K562 (cell line): Measurements from ENCODE around the gene TRIM69. TPM values are rescaled to one million over a fixed set of nuclear protein-coding genes. Genes with fewer than 3 reads are reported as not detected.

Experiments
- ARID2 ChIP-seq: fragments of 450-650 bp; IDR thresholded peaks from 2 replicates; pipeline ENCODE4 v1.6.1; 2017; ENCODE audit warnings: antibody characterized with exemption, mild to moderate bottlenecking
- ATF1 ChIP-seq, 2 experiments: fragments of 450-650 bp in 1 of 2; IDR thresholded peaks; 2 replicates each; pipeline ENCODE4 v1.6.1; 2016; ENCODE audit warnings: missing compliant biosample characterization in 1 of 2, missing genetic modification characterization in 1 of 2
- ATF3 ChIP-seq, 2 experiments: fragments of 450-650 bp in 1 of 2; sonication (generic) in 1 of 2; formaldehyde crosslinking in 1 of 2; IDR thresholded peaks in 1 of 2; conservative IDR thresholded peaks in 1 of 2; 2 replicates each; pipeline versions ENCODE4 v1.6.1 to v1.8.1; 2016 to 2023; ENCODE audit warnings: mild to moderate bottlenecking in 2 of 2, moderate library complexity in 2 of 2, inconsistent platforms in 1 of 2, missing genetic modification reagents in 1 of 2
- ATF7 ChIP-seq: fragments of 450-650 bp; IDR thresholded peaks from 2 replicates; pipeline ENCODE4 v1.7.1; 2014; ENCODE audit warnings: mild to moderate bottlenecking, moderate library complexity
- CBFA2T3 ChIP-seq: fragments of 450-650 bp; IDR thresholded peaks from 2 replicates; pipeline ENCODE4 v1.6.1; 2017
- CREM ChIP-seq: IDR thresholded peaks from 2 replicates; pipeline ENCODE4 v1.6.1; 2014; ENCODE audit warnings: antibody characterized with exemption, low read depth
- CXXC5 ChIP-seq: fragments of 250-450 bp; sonication (Bioruptor Pico); IDR thresholded peaks from 2 replicates; pipeline ENCODE4 v1.8.0; 2022; ENCODE audit warnings: inconsistent platforms, mild to moderate bottlenecking, moderate library complexity
- DPF2 ChIP-seq: fragments of 450-650 bp; IDR thresholded peaks from 2 replicates; pipeline ENCODE4 v1.6.1; 2016
- EP300 ChIP-seq: IDR thresholded peaks from 2 replicates; pipeline ENCODE4 v1.6.1; 2012; ENCODE audit warnings: low read length, improper control_type of control experiment
- ESRRA ChIP-seq: fragments of 450-650 bp; IDR thresholded peaks from 2 replicates; pipeline ENCODE4 v1.6.1; 2014; ENCODE audit warnings: low read depth, mild to moderate bottlenecking, moderate library complexity, borderline replicate concordance
- GATA2 ChIP-seq: sonication (generic); formaldehyde crosslinking; IDR thresholded peaks from 2 replicates; pipeline ENCODE4 v1.4.0; 2020; ENCODE audit warnings: mild to moderate bottlenecking, missing genetic modification reagents
- HDAC1 ChIP-seq, 2 experiments: fragments of 450-650 bp; IDR thresholded peaks; 2 replicates each; pipeline ENCODE4 v1.6.1; 2016 to 2017; ENCODE audit warnings: inconsistent platforms in 1 of 2, mild to moderate bottlenecking in 1 of 2, moderate library complexity in 1 of 2
- HDAC2 ChIP-seq: fragments of 450-650 bp; IDR thresholded peaks from 2 replicates; pipeline ENCODE4 v1.6.1; 2016; ENCODE audit warnings: mild to moderate bottlenecking
- KDM1A ChIP-seq, 2 experiments: fragments of 450-650 bp; IDR thresholded peaks; 2 replicates each; pipeline ENCODE4 v1.6.1; 2016; ENCODE audit warnings: mild to moderate bottlenecking in 2 of 2
- KLF16 ChIP-seq: IDR thresholded peaks from 2 replicates; pipeline ENCODE4 v1.6.1; 2016; ENCODE audit warnings: antibody characterized with exemption
- LEF1 ChIP-seq: fragments of 450-650 bp; IDR thresholded peaks from 2 replicates; pipeline ENCODE4 v1.6.1; 2016; ENCODE audit warnings: mild to moderate bottlenecking
- MAFF ChIP-seq: IDR thresholded peaks from 2 replicates; pipeline ENCODE4 v1.6.1; 2012; ENCODE audit warnings: low read length, improper control_type of control experiment
- MECOM ChIP-seq: fragments of 250-450 bp; sonication (Bioruptor Pico); IDR thresholded peaks from 2 replicates; pipeline ENCODE4 v1.8.0; 2022; ENCODE audit warnings: inconsistent platforms
- MEIS2 ChIP-seq: fragments of 450-650 bp; IDR thresholded peaks from 2 replicates; pipeline ENCODE4 v1.6.1; 2014; ENCODE audit warnings: mild to moderate bottlenecking; ENCODE audit not compliant: partially characterized antibody
- NFIC ChIP-seq: fragments of 450-650 bp; IDR thresholded peaks from 2 replicates; pipeline ENCODE4 v1.6.1; 2017; ENCODE audit warnings: mild to moderate bottlenecking, inconsistent platforms
- NR2C2 ChIP-seq, 2 experiments: fragments of 200-800 bp in 1 of 2; sonication (Bioruptor generic) in 1 of 2; sonication (generic) in 1 of 2; formaldehyde crosslinking in 1 of 2; IDR thresholded peaks; 2 replicates each; pipeline versions ENCODE4 v1.6.1 to v1.8.0; 2016 to 2022; ENCODE audit warnings: mild to moderate bottlenecking in 1 of 2, missing compliant biosample characterization in 1 of 2, missing genetic modification characterization in 1 of 2, missing genetic modification reagents in 1 of 2
- PKNOX1 ChIP-seq: fragments of 450-650 bp; IDR thresholded peaks from 2 replicates; pipeline ENCODE4 v1.6.1; 2016
- PML ChIP-seq: IDR thresholded peaks from 2 replicates; pipeline ENCODE4 v1.6.1; 2012; ENCODE audit warnings: low read length, inconsistent platforms
- SRSF1 ChIP-seq: fragments of 200-400 bp; formaldehyde crosslinking; IDR thresholded peaks from 2 replicates; pipeline ENCODE4 v1.6.1; 2017; ENCODE audit warnings: mild to moderate bottlenecking, low read depth, low read length, moderate library complexity
- SRSF7 ChIP-seq: fragments of 200-400 bp; formaldehyde crosslinking; optimal IDR thresholded peaks from 2 replicates; pipeline ENCODE3; 2017; ENCODE audit warnings: mild to moderate bottlenecking, low read depth, low read length
- STAT5A ChIP-seq: IDR thresholded peaks from 2 replicates; pipeline ENCODE4 v1.6.1; 2012; ENCODE audit warnings: low read length, inconsistent platforms, borderline replicate concordance
- TAL1 ChIP-seq: fragments of 450-650 bp; IDR thresholded peaks from 2 replicates; pipeline ENCODE4 v1.6.1; 2016; ENCODE audit warnings: mild to moderate bottlenecking
- TRIM24 ChIP-seq, 2 experiments: fragments of 450-650 bp; IDR thresholded peaks; 2 replicates each; pipeline ENCODE4 v1.6.1; 2016
- XRCC3 ChIP-seq: fragments of 450-650 bp; IDR thresholded peaks from 2 replicates; pipeline ENCODE4 v1.6.1; 2017; ENCODE audit warnings: mild to moderate bottlenecking, moderate library complexity
- ZNF143 ChIP-seq: sonication (generic); formaldehyde crosslinking; IDR thresholded peaks from 2 replicates; pipeline ENCODE4 v1.9.0; 2022; ENCODE audit warnings: mild to moderate bottlenecking, missing genetic modification reagents
- ZNF655 ChIP-seq: fragments of 250-450 bp; sonication (Bioruptor Pico); IDR thresholded peaks from 2 replicates; pipeline ENCODE4 v1.5.0; 2021
- polyA plus RNA-seq, 8 experiments: library from polyadenylated mRNA; depleted of rRNA in 4 of 8; stranded (reverse) in 5 of 8; unstranded in 3 of 8; fragments of >200 nt; fragmentation: Nextera tagmentation in 2 of 8; fragmentation: Illumina TruSeq in 1 of 8; extraction: Ambion mirVana in 2 of 8; extraction: Trizol in 1 of 8; gene quantifications; 2 replicates each; pipeline versions ENCODE4 v1.2.1 to v1.2.3, GENCODE V29; 2011 to 2014; ENCODE audit warnings: inconsistent platforms in 1 of 8, missing spikeins in 1 of 8
- total RNA-seq, 7 experiments: library from RNA; depleted of rRNA in 6 of 7; stranded (reverse); fragments of >200 nt in 6 of 7; fragmentation: Illumina TruSeq in 2 of 7; extraction: Trizol in 2 of 7; gene quantifications; 2 replicates each; pipeline versions ENCODE4 v1.2.1 to v1.2.3, GENCODE V29; 2011 to 2021; ENCODE audit warnings: low replicate concordance in 1 of 7

Gene TRIM69
- total and polyA plus RNA-seq, 9 of the 15 experiments (the other 6 are each of a cell fraction or from before 2014, with no cell fraction given), result 1.0 to 4.3 (median 2.3) TPM

- peak; percentile 70; the same call in 1 of the 2 replicates for TF ChIP-seq STAT5A
- TF ChIP-seq MAFF, result no peak
- no peak for TF ChIP-seq ZNF655 (CRISPR knock-in tag)
- TF ChIP-seq ATF1 (CRISPR knock-in tag; IDR thresholded peaks at IDR 0.05), result no peak
- TF ChIP-seq ATF1 (tag; IDR thresholded peaks at IDR 0.05), result 0 out of 2 replicates have a peak, but pooled peaks have one; percentile 10
- no peak for TF ChIP-seq ESRRA
- no peak for TF ChIP-seq XRCC3
- TF ChIP-seq EP300, result peak; percentile 75; the same call in 1 of the 2 replicates
- TF ChIP-seq LEF1, result peak; percentile 38; the same call in 1 of the 2 replicates
- peak; percentile 65; the same call in 1 of the 2 replicates for TF ChIP-seq NFIC
- peak; percentile 79 for TF ChIP-seq MEIS2
- TF ChIP-seq KDM1A (IDR thresholded peaks at IDR 0.05), result peak; percentile 73 to 78
- peak; percentile 19; the same call in 1 of the 2 replicates for TF ChIP-seq ATF7
- no peak for TF ChIP-seq SRSF1
- TF ChIP-seq TRIM24 (IDR thresholded peaks at IDR 0.05), result peak in 1 of 2 experiments; percentile 68; a peak in 3 of 4 replicates
- TF ChIP-seq HDAC2, result 0 out of 2 replicates have a peak, but pooled peaks have one; percentile 46
- TF ChIP-seq CREM, result peak; percentile 31; the same call in 1 of the 2 replicates
- peak; percentile 59; the same call in 1 of the 2 replicates for TF ChIP-seq GATA2 (CRISPR knock-in tag)
- no peak for TF ChIP-seq NR2C2 (CRISPR knock-in tag; IDR thresholded peaks at IDR 0.05)
- no peak for TF ChIP-seq NR2C2 (tag; IDR thresholded peaks at IDR 0.05)
- TF ChIP-seq ARID2, result no peak
- no peak for TF ChIP-seq ATF3 (IDR thresholded peaks at IDR 0.05)
- no peak for TF ChIP-seq ATF3 (CRISPR knock-in tag; conservative IDR thresholded peaks at IDR 0.05)
- TF ChIP-seq HDAC1 (IDR thresholded peaks at IDR 0.05), result peak in 1 of 2 experiments; percentile 62; a peak in 1 of 4 replicates
- TF ChIP-seq TAL1, result peak; percentile 83
- no peak for TF ChIP-seq SRSF7
- peak; percentile 65 for TF ChIP-seq PKNOX1
- TF ChIP-seq CXXC5 (CRISPR knock-in tag), result peak; percentile 71
- TF ChIP-seq CBFA2T3, result peak; percentile 92
- peak; percentile 71; the same call in 1 of the 2 replicates for TF ChIP-seq KLF16
- peak; percentile 46; the same call in 1 of the 2 replicates for TF ChIP-seq PML
- peak; percentile 84 for TF ChIP-seq DPF2
- TF ChIP-seq ZNF143, result no peak
- TF ChIP-seq MECOM, result 0 out of 2 replicates have a peak, but pooled peaks have one; percentile 54
Observed at GRCh38 chr15:44792715-44793114, 56.4 kb downstream of the TRIM69 start (continued).
